ENCODE measurements around the gene C1QTNF8.

Gene C1QTNF8

DNA sequence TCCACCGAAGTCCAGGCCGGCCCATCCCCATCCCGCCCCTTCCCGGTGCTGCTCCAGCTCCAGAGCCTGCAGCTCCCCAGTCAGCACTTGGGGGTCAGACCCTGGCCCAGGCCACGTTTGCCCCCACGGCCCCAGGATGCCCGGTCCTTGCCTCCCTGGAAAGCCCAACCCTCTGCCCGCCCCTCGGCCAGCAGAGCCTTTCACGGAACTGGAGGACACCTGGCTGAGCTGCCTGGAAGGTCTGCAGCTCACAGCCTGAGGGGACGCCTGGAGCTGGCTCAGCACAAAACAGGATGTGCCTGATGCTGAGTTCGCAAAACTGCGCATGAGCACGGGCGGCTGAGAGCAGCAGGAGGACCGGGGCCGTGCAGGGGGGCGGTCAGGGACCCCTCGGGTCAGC is 53.2 kb downstream of the C1QTNF8 start:
- FAIRE-seq: no peak

DNA sequence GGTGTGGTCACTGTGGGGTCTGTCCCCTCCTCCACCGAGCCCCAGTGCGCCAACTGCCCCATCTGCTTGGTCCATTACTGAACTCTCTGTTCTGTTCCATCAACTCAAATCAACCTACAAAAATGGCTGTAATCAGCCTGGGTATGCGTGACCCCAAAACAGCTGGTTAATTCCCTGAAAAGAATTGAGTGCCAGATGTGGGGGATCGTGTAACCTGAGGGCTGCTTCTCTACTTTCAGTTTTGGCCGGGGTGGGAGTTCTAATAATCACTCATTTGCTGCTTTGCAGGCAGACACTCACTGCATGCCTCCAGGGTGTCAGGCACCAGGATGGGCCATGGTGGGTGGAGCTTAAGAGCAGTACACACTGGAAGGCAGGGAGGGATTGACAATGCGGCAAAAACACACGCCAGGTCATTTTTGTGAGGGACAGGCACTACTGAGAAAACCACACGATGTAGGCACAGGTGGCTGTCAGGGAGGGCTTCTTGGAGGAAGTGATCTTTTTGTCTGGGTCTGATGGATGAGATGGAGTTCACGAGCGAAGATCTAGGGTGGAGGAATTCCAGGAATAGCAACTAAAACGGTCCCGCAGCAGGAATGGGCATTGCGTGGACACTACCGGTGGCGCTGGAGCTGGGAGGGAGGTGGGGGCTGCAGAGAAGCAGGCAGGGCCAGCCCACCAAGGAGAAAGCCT is 53.8 kb downstream of the C1QTNF8 start:
- no peak for FAIRE-seq

DNA sequence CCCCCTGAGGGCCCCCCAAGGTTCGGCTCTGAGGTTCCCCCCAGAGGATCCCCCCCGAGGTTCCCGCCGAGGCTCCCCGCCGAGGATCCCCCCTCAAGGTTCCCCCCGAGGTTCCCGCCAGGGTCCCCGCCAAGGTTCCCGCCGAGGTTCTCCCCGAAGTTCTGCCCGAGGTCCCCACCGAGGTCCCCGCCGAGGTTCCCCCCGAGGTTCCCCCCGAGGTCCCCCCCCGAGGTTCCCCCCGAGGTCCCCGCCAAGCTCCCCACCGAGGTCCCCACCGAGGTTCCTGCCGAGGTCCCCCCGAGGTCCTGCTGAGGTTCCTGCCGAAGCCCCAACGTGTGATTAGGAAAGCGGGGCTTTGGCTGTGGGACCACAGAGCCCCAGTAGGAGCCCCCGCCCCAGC is 55.7 kb downstream of the C1QTNF8 start:
- no peak for FAIRE-seq

DNA sequence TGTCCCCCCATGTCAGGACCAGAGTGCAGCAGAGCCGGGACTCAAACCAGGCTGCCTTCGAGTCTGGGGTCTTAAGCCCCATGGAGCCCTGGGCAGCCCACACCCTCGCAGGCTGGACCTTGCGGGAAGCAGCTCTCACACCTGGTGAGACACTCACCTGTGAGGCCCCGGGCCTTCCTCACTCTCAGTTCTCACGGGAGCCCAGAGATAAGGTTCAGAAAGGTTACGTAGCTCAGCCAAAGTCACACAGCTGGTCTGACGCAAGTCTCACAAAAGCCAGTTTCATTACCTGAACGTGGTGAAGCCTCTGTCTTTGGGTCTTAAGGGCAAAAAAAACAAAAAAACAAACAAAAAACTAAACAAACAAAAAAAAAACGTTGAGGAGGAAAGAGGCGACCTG is 56.3 kb downstream of the C1QTNF8 start:
- no peak for FAIRE-seq

DNA sequence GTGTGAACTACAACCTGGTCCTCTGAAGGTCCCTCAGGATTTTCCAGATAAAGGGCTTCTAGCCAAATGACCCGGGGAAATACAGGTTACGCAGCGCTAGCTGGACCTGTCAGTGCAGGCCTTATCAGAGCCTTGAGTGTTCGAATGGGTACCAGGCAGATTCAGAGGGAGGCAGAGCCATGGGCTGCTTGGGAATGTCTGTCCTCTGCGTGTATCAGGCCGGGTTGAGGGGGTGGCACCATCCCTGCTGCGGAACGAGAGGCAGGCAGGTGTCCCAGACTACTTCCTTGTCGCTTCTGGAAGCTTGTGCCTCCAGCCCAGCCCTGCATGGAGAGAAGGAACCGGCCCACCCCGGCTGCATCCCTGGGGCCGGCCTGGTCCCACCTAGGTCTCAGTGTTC is 57.1 kb downstream of the C1QTNF8 start:
- FAIRE-seq: no peak

Data from endometrium (tissue), 2 donors.